ENCODE results near the gene SHISA5.

Gene SHISA5

GRCh38 chr3:48521635-48522034 is 17.7 kb upstream of the SHISA5 start:
- no peak for TF ChIP-seq CTCF (conservative IDR thresholded peaks at IDR 0.05; ENCODE audit: control insufficient read depth, insufficient read depth, low read depth, low read length)
- DNase-seq (ENCODE audit: low read depth) = no peak
- H3K4me3 ChIP-seq (ENCODE audit: control insufficient read depth, low read depth, low read length) = no peak overlapping the region

GRCh38 chr3:48519277-48519643 is 15.3 kb upstream of the SHISA5 start:
- no peak for DNase-seq (ENCODE audit: low read depth)
- H3K4me3 ChIP-seq (ENCODE audit: control insufficient read depth, low read depth, low read length) = no peak overlapping the region
- no peak for TF ChIP-seq CTCF (conservative IDR thresholded peaks at IDR 0.05; ENCODE audit: control insufficient read depth, insufficient read depth, low read depth, low read length)

GRCh38 chr3:48518638-48519276 is 14.8 kb upstream of the SHISA5 start:
- TF ChIP-seq CTCF (conservative IDR thresholded peaks at IDR 0.05; ENCODE audit: control insufficient read depth, insufficient read depth, low read depth, low read length) = no peak
- no peak for DNase-seq (ENCODE audit: low read depth)

GRCh38 chr3:48518069-48518468 is 14.1 kb upstream of the SHISA5 start:
- H3K4me3 ChIP-seq (ENCODE audit: control insufficient read depth, low read depth, low read length) = no peak overlapping the region
- no peak for TF ChIP-seq CTCF (conservative IDR thresholded peaks at IDR 0.05; ENCODE audit: control insufficient read depth, insufficient read depth, low read depth, low read length)
- no peak for DNase-seq (ENCODE audit: low read depth)

More at GRCh38 chr3:48518638-48519276, 14.8 kb upstream of the SHISA5 start:
- H3K4me3 ChIP-seq (ENCODE audit: control insufficient read depth, low read depth, low read length) = no peak overlapping the region

- DNase-seq (ENCODE audit: low read depth) = no peak
- H3K4me3 ChIP-seq (ENCODE audit: control insufficient read depth, low read depth, low read length) = no peak overlapping the region
- TF ChIP-seq CTCF (conservative IDR thresholded peaks at IDR 0.05; ENCODE audit: control insufficient read depth, insufficient read depth, low read depth, low read length) = no peak
Measured at GRCh38 chr3:48516571-48516970, 12.6 kb upstream of the SHISA5 start.

- no peak overlapping the region for H3K4me3 ChIP-seq (ENCODE audit: control insufficient read depth, low read depth, low read length)
- no peak for TF ChIP-seq CTCF (conservative IDR thresholded peaks at IDR 0.05; ENCODE audit: control insufficient read depth, insufficient read depth, low read depth, low read length)
- no peak for DNase-seq (ENCODE audit: low read depth)
Measured at GRCh38 chr3:48514431-48515227, 10.7 kb upstream of the SHISA5 start.

Measured in fibroblast of mammary gland (primary cell).